ENCODE measurements around the gene ADA. TPM values are rescaled to one million over a fixed set of nuclear protein-coding genes. Genes with fewer than 3 reads are reported as not detected.
A peak's percentile ranks its signal among the peaks of the same experiment; 100 is the strongest.

ADA gene
- total and polyA plus RNA-seq, 4 donors: 1.3 to 3.1 (median 2.9) TPM

DNA sequence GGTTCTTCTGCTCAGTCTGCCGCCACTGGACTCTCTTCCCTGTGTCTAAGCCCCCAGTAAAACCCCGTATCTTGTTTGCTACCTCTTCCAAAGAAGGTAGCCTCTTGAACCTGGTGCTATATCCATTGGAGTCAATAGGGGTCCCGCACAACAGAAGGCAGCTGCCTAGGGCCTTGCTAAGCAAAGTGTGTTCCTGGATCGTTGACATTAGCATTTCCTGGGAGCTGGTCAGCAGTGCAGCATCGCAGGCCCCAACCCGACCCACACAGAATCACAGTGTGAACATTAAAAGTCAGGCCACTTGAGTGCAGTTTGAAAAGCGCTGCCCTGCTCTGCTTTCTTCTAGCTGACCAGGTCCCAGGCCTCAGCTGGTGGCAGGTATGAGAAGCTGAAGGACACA, 2.9 kb downstream of the ADA start:
- 64% methylated on average over 7 of the region's 7 CpGs for WGBS (ENCODE audit: insufficient coverage)

GRCh38 chr20:44648068-44648467, 3.4 kb downstream of the ADA start:
- Histone ChIP-seq H3K4me1 (ENCODE audit: control insufficient read depth, insufficient read depth, low read length) (peaks cover 41% of the 10 kb centered on the region), H3K36me3 (ENCODE audit: control insufficient read depth, insufficient read depth, low read length) (no peaks in the 10 kb centered on the region), H3K27me3 (ENCODE audit: control insufficient read depth, insufficient read depth, low read length) (peaks cover 21% of the 10 kb centered on the region), H3K9me3 (ENCODE audit: control insufficient read depth, insufficient read depth, low read length) (no peaks in the 10 kb centered on the region), H3K4me3 (ENCODE audit: low read depth, low read length) (no peak overlapping the region), H3K27ac (ENCODE audit: low read depth, low read length) (no peak overlapping the region)
- no peak for DNase-seq (ENCODE audit: low read depth in 4 of 6, low spot score in 6 of 6)
- WGBS (ENCODE audit: insufficient coverage): 100% methylated on average over 3 of the region's 5 CpGs

More for the DNA sequence above, 2.9 kb downstream of the ADA start:
- H3K27me3 ChIP-seq (ENCODE audit: control insufficient read depth, insufficient read depth, low read length): peaks cover 24% of the 10 kb centered on the region
- no peaks in the 10 kb centered on the region for H3K36me3 ChIP-seq (ENCODE audit: control insufficient read depth, insufficient read depth, low read length)
- H3K4me1 ChIP-seq (ENCODE audit: control insufficient read depth, insufficient read depth, low read length): peaks cover 38% of the 10 kb centered on the region
- H3K27ac ChIP-seq (ENCODE audit: low read depth, low read length): no peak overlapping the region
- H3K9me3 ChIP-seq (ENCODE audit: control insufficient read depth, insufficient read depth, low read length): no peaks in the 10 kb centered on the region
- no peak overlapping the region for H3K4me3 ChIP-seq (ENCODE audit: low read depth, low read length)
- DNase-seq (ENCODE audit: low read depth in 4 of 6, low spot score in 6 of 6): no peak

DNA sequence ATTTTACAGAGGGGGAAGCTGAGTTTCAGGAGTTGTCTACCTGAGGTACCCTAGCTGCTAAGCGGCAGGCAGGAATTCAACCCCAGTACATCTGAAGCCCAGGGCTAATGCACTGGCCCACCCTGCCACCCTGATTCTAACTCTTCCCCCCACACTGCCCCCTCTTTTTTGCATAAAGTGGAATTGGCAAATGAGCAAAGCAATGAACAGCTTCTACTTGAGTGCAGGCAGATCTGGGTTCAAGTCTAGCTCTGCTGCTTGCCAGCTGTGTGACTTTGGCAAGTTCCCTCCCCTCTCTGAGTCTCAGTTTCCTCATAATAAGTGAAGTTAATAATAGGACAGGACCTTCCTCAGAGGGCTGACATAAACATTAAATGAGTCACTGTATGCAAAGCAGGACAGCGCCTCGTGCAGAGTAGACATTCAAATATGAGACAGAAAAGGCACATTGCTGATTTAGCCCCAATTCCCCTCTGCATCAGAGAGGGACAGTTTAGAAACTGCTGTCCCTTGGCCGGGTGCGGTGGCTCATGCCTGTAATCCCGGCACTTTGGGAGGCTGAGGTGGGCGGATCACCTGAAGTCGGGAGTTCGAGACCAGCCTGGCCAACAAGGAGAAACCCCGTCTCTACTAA, 4.7 kb downstream of the ADA start:
- WGBS (ENCODE audit: insufficient coverage): 87% methylated on average over 6 of the region's 10 CpGs
- Histone ChIP-seq H3K9me3 (ENCODE audit: control insufficient read depth, insufficient read depth, low read length) (no peaks in the 10 kb centered on the region), H3K4me1 (ENCODE audit: control insufficient read depth, insufficient read depth, low read length) (peaks cover 45% of the 10 kb centered on the region), H3K27me3 (ENCODE audit: control insufficient read depth, insufficient read depth, low read length) (peaks cover 10% of the 10 kb centered on the region), H3K27ac (ENCODE audit: low read depth, low read length) (no peak overlapping the region), H3K4me3 (ENCODE audit: low read depth, low read length) (no peak overlapping the region), H3K36me3 (ENCODE audit: control insufficient read depth, insufficient read depth, low read length) (no peaks in the 10 kb centered on the region)
- DNase-seq (ENCODE audit: low read depth in 4 of 6, low spot score in 6 of 6): no peak

DNA sequence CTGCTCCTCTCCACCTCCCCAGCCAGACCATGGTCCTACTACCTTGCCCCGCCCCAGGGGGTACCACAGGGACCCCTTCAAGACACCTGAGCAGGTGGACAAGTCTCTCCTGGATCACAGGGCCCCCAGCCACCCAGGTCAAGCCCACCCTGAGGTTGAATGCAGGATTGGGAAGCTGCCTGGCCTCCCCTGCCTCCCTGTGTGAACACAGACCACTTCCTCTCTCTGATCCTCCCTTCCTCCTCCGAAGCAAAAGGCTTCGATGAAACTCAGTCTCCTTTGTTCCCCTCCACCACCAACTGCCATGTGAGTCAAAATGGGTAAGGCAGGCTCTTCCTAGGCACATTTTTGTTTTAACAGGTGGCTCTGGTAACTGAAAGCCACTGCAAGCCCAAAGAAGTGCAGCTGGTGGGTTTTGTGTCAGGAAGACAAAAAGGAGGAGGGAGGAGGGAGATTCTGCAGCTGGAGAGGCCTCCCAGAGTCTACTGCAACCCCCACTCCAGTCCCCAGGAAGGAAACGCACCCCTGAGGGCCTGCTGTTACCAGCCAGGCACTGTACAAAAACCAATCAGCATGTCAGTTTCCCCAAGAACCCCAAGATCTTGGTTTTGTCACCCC, 5.4 kb downstream of the ADA start:
- no peaks in the 10 kb centered on the region for H3K36me3 ChIP-seq (ENCODE audit: control insufficient read depth, insufficient read depth, low read length)
- no peak overlapping the region for H3K27ac ChIP-seq (ENCODE audit: low read depth, low read length)
- H3K27me3 ChIP-seq (ENCODE audit: control insufficient read depth, insufficient read depth, low read length): peaks cover 7% of the 10 kb centered on the region
- no peaks in the 10 kb centered on the region for H3K9me3 ChIP-seq (ENCODE audit: control insufficient read depth, insufficient read depth, low read length)
- 46% methylated on average over 3 of the region's 4 CpGs for WGBS (ENCODE audit: insufficient coverage)
- H3K4me3 ChIP-seq (ENCODE audit: low read depth, low read length): no peak overlapping the region
- H3K4me1 ChIP-seq (ENCODE audit: control insufficient read depth, insufficient read depth, low read length): peaks cover 42% of the 10 kb centered on the region
- DNase-seq (ENCODE audit: low read depth in 4 of 6, low spot score in 6 of 6): peak in 2 of 6 donors; percentile 17 to 26

GRCh38 chr20:44644667-44645131, 6.8 kb downstream of the ADA start:
- no peaks in the 10 kb centered on the region for H3K36me3 ChIP-seq (ENCODE audit: control insufficient read depth, insufficient read depth, low read length)
- 85% methylated on average over 7 of the region's 7 CpGs for WGBS (ENCODE audit: insufficient coverage)
- no peak overlapping the region for H3K4me3 ChIP-seq (ENCODE audit: low read depth, low read length)
- no peaks in the 10 kb centered on the region for H3K27me3 ChIP-seq (ENCODE audit: control insufficient read depth, insufficient read depth, low read length)
- no peak overlapping the region for H3K27ac ChIP-seq (ENCODE audit: low read depth, low read length)
- H3K4me1 ChIP-seq (ENCODE audit: control insufficient read depth, insufficient read depth, low read length): peaks cover 34% of the 10 kb centered on the region
- DNase-seq (ENCODE audit: low read depth in 4 of 6, low spot score in 6 of 6): no peak
- peaks cover 3% of the 10 kb centered on the region for H3K9me3 ChIP-seq (ENCODE audit: control insufficient read depth, insufficient read depth, low read length)

- Histone ChIP-seq H3K4me1 (ENCODE audit: control insufficient read depth, insufficient read depth, low read length) (peaks cover 34% of the 10 kb centered on the region), H3K36me3 (ENCODE audit: control insufficient read depth, insufficient read depth, low read length) (no peaks in the 10 kb centered on the region), H3K27me3 (ENCODE audit: control insufficient read depth, insufficient read depth, low read length) (no peaks in the 10 kb centered on the region), H3K27ac (ENCODE audit: low read depth, low read length) (no peak overlapping the region), H3K4me3 (ENCODE audit: low read depth, low read length) (no peak overlapping the region), H3K9me3 (ENCODE audit: control insufficient read depth, insufficient read depth, low read length) (peaks cover 3% of the 10 kb centered on the region)
- DNase-seq (ENCODE audit: low read depth in 4 of 6, low spot score in 6 of 6): no peak
- WGBS (ENCODE audit: insufficient coverage): 87% methylated on average over 8 of the region's 8 CpGs
Measured at GRCh38 chr20:44644230-44644617, 7.3 kb downstream of the ADA start.

DNA sequence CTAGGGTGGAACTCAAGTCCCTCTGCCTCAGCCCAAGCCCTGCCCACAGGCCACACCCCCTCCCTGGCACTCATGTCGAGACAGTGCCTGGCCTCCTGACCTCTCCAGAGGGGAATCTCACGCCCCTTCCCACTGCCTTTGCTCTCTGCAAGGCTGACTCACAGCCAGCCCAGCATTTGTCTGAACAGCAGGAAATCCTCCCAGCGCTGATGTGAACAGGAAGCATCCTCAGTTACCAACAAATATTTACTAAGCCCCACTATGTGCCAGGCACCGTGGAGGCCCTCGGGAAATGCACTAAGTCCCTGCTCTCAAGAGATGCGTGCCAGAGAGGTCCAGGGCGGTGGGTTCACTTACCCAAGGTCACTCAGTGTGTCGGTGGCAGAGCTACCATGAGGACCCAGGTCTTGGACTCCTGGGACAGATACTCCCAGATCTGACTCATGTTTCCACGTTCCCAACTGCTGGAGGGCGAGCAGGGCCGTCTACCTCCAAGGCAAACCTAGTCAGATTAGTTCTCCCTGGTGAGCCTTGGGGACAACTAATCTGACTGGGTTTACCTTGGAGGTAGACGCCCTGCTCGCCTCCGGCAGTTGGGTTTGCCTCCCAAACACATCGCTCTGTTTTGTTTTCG, 7.8 kb downstream of the ADA start:
- peaks cover 3% of the 10 kb centered on the region for H3K9me3 ChIP-seq (ENCODE audit: control insufficient read depth, insufficient read depth, low read length)
- no peak overlapping the region for H3K4me3 ChIP-seq (ENCODE audit: low read depth, low read length)
- H3K36me3 ChIP-seq (ENCODE audit: control insufficient read depth, insufficient read depth, low read length): no peaks in the 10 kb centered on the region
- peaks cover 34% of the 10 kb centered on the region for H3K4me1 ChIP-seq (ENCODE audit: control insufficient read depth, insufficient read depth, low read length)
- no peak overlapping the region for H3K27ac ChIP-seq (ENCODE audit: low read depth, low read length)
- 61% methylated on average over 16 of the region's 16 CpGs for WGBS (ENCODE audit: insufficient coverage)
- no peaks in the 10 kb centered on the region for H3K27me3 ChIP-seq (ENCODE audit: control insufficient read depth, insufficient read depth, low read length)
- DNase-seq (ENCODE audit: low read depth in 4 of 6, low spot score in 6 of 6): peak in 2 of 6 donors; percentile 13 to 38

DNA sequence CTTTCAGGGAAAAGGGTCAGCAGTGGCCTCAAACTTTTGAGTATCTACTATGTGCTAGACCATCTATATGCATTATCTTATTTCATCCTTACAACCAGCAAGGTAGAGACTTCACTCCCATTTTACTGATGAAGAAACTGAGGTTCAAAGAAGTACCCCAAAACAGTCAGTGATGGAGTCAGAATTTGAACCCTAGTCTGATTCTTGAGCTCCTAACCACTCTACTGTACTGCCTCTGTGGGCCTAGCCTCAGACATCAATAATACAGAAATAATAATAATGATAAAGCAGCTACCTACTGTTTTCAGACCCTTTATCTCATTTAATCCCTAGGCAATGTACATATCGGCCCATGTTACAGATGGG, 8.4 kb downstream of the ADA start:
- no peak overlapping the region for H3K4me3 ChIP-seq (ENCODE audit: low read depth, low read length)
- H3K9me3 ChIP-seq (ENCODE audit: control insufficient read depth, insufficient read depth, low read length): peaks cover 3% of the 10 kb centered on the region
- no peak overlapping the region for H3K27ac ChIP-seq (ENCODE audit: low read depth, low read length)
- 20% methylated on average over 1 of the region's 1 CpG for WGBS (ENCODE audit: insufficient coverage)
- no peaks in the 10 kb centered on the region for H3K36me3 ChIP-seq (ENCODE audit: control insufficient read depth, insufficient read depth, low read length)
- H3K27me3 ChIP-seq (ENCODE audit: control insufficient read depth, insufficient read depth, low read length): no peaks in the 10 kb centered on the region
- peaks cover 34% of the 10 kb centered on the region for H3K4me1 ChIP-seq (ENCODE audit: control insufficient read depth, insufficient read depth, low read length)
- no peak for DNase-seq (ENCODE audit: low read depth in 4 of 6, low spot score in 6 of 6)

GRCh38 chr20:44642203-44643153, 9.0 kb downstream of the ADA start:
- whole genome bisulfite sequencing (ENCODE audit: insufficient coverage): 22% methylated on average over 17 of the region's 17 CpGs
- Histone ChIP-seq H3K27me3 (ENCODE audit: control insufficient read depth, insufficient read depth, low read length) (no peaks in the 10 kb centered on the region), H3K4me3 (ENCODE audit: low read depth, low read length) (no peak overlapping the region), H3K27ac (ENCODE audit: low read depth, low read length) (peak overlapping the region; percentile 52), H3K36me3 (ENCODE audit: control insufficient read depth, insufficient read depth, low read length) (no peaks in the 10 kb centered on the region), H3K9me3 (ENCODE audit: control insufficient read depth, insufficient read depth, low read length) (peaks cover 3% of the 10 kb centered on the region), H3K4me1 (ENCODE audit: control insufficient read depth, insufficient read depth, low read length) (peaks cover 34% of the 10 kb centered on the region)
- DNase-seq (ENCODE audit: low read depth in 4 of 6, low spot score in 6 of 6): peak; percentile 36 to 88 (median 58)

Measured in spinal cord (tissue), 10 donors.